HL-60 (cell line): ENCODE data around the gene HEMK1.

Source experiments
- GABPA ChIP-seq: IDR thresholded peaks from 2 replicates; pipeline ENCODE4 v1.6.1; 2012; ENCODE audit warnings: low read depth
- POLR2AphosphoS5 ChIP-seq: IDR thresholded peaks from 2 replicates; pipeline ENCODE4 v1.6.1; 2012; ENCODE audit warnings: low read depth
- REST ChIP-seq: IDR thresholded peaks from 2 replicates; pipeline ENCODE4 v1.6.1; 2012; ENCODE audit warnings: low read depth; ENCODE audit not compliant: insufficient replicate concordance
- TF ChIP-seq, protein P1 (sequence below): IDR thresholded peaks from one replicate; pipeline ENCODE4 v1.5.1; 2011; ENCODE audit warnings: low read length, control low read depth, inconsistent platforms; ENCODE audit not compliant: insufficient read depth

- TF ChIP-seq, protein P1, sequence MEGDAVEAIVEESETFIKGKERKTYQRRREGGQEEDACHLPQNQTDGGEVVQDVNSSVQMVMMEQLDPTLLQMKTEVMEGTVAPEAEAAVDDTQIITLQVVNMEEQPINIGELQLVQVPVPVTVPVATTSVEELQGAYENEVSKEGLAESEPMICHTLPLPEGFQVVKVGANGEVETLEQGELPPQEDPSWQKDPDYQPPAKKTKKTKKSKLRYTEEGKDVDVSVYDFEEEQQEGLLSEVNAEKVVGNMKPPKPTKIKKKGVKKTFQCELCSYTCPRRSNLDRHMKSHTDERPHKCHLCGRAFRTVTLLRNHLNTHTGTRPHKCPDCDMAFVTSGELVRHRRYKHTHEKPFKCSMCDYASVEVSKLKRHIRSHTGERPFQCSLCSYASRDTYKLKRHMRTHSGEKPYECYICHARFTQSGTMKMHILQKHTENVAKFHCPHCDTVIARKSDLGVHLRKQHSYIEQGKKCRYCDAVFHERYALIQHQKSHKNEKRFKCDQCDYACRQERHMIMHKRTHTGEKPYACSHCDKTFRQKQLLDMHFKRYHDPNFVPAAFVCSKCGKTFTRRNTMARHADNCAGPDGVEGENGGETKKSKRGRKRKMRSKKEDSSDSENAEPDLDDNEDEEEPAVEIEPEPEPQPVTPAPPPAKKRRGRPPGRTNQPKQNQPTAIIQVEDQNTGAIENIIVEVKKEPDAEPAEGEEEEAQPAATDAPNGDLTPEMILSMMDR, result no peak
- TF ChIP-seq REST (no peak), POLR2AphosphoS5 (no peak), GABPA (no peak)
Measured at GRCh38 chr3:50585919-50586762, 16.8 kb downstream of the HEMK1 start.
